MM.1S (cell line): ENCODE results near the gene XPO6.

Experiments used
- DNase-seq: peaks from one replicate; pipeline ENCODE4 v3.0.0-alpha.2; 2015
- H2AFZ ChIP-seq: fragments of 300-600 bp; sonication (generic); 2 replicates; pipeline ENCODE4 v1.6.0; 2016; ENCODE audit warnings: antibody characterized with exemption, low read length
- H3F3A ChIP-seq: fragments of 300-600 bp; sonication (generic); 2 replicates; pipeline ENCODE4 v1.6.1; 2016; ENCODE audit warnings: mild to moderate bottlenecking, antibody characterized with exemption, low read length, moderate library complexity, mixed read lengths; ENCODE audit not compliant: insufficient read depth
- H3K27ac ChIP-seq: fragments of 300-600 bp; sonication (generic); 2 replicates; pipeline ENCODE4 v1.5.1; 2016; ENCODE audit warnings: mild to moderate bottlenecking, low read length
- H3K27me3 ChIP-seq: fragments of 300-600 bp; sonication (generic); replicated peaks from 2 replicates; pipeline ENCODE4 v1.6.0; 2016; ENCODE audit warnings: low read length; ENCODE audit not compliant: insufficient read depth
- H3K36me3 ChIP-seq: fragments of 300-600 bp; sonication (generic); replicated peaks from 2 replicates; pipeline ENCODE4 v1.6.1; 2016; ENCODE audit warnings: mild to moderate bottlenecking, low read length, mixed read lengths; ENCODE audit not compliant: insufficient read depth
- H3K4me1 ChIP-seq: fragments of 300-600 bp; sonication (generic); 2 replicates; pipeline ENCODE4 v1.6.1; 2016; ENCODE audit warnings: low read length, mixed read lengths
- H3K4me2 ChIP-seq: fragments of 300-600 bp; sonication (generic); 2 replicates; pipeline ENCODE4 v1.6.0; 2016; ENCODE audit warnings: low read depth, low read length
- H3K4me3 ChIP-seq: fragments of 300-600 bp; sonication (generic); 2 replicates; pipeline ENCODE4 v1.5.1; 2016; ENCODE audit warnings: low read length, mixed read lengths
- H3K79me2 ChIP-seq: fragments of 300-600 bp; sonication (generic); 2 replicates; pipeline ENCODE4 v1.6.1; 2016; ENCODE audit warnings: mixed run types, low read length, mixed read lengths
- H3K9ac ChIP-seq: fragments of 300-600 bp; sonication (generic); 2 replicates; pipeline ENCODE4 v1.6.1; 2016; ENCODE audit warnings: low read length, mixed read lengths
- H3K9me2 ChIP-seq: fragments of 300-600 bp; sonication (generic); replicated peaks from 2 replicates; pipeline ENCODE4 v1.6.1; 2016; ENCODE audit warnings: mild to moderate bottlenecking, low read length, mixed read lengths; ENCODE audit not compliant: insufficient read depth
- H3K9me3 ChIP-seq: fragments of 300-600 bp; sonication (generic); replicated peaks from 2 replicates; pipeline ENCODE4 v1.6.1; 2016; ENCODE audit warnings: mild to moderate bottlenecking, low read length, mixed read lengths; ENCODE audit not compliant: insufficient read depth
- H4K20me1 ChIP-seq: fragments of 300-600 bp; sonication (generic); 2 replicates; pipeline ENCODE4 v1.6.1; 2016; ENCODE audit warnings: mild to moderate bottlenecking, low read length, moderate library complexity, mixed read lengths; ENCODE audit not compliant: insufficient read depth
- CTCF ChIP-seq: fragments of 300-600 bp; sonication (generic); IDR thresholded peaks from 2 replicates; pipeline ENCODE4 v1.5.1; 2016; ENCODE audit warnings: antibody characterized with exemption, low read length, mixed read lengths
- EZH2 ChIP-seq: fragments of 300-600 bp; sonication (generic); optimal IDR thresholded peaks from 2 replicates; pipeline ENCODE3; 2017; ENCODE audit warnings: low read depth, mild to moderate bottlenecking, antibody characterized with exemption, low read length, mixed read lengths
- EZH2phosphoT487 ChIP-seq: fragments of 300-600 bp; sonication (generic); IDR thresholded peaks from 2 replicates; pipeline ENCODE4 v1.6.1; 2018; ENCODE audit warnings: antibody characterized with exemption, low read length

Gene XPO6

GRCh38 chr16:28219282-28219681, 7.5 kb upstream of the XPO6 start:
- Histone ChIP-seq H3K9me2 (no peaks in the 10 kb centered on the region), H3K4me1 (no peaks in the 10 kb centered on the region), H3K36me3 (no peaks in the 10 kb centered on the region), H2AFZ (no peak overlapping the region), H3K79me2 (no peaks in the 10 kb centered on the region), H3K27me3 (no peaks in the 10 kb centered on the region), H3F3A (no peaks in the 10 kb centered on the region), H3K4me3 (no peak overlapping the region), H3K9ac (no peak overlapping the region), H3K4me2 (no peak overlapping the region), H3K27ac (no peak overlapping the region), H4K20me1 (no peaks in the 10 kb centered on the region), H3K9me3 (no peaks in the 10 kb centered on the region)
- no peak for DNase-seq
- TF ChIP-seq EZH2, result no peak
- no peak for TF ChIP-seq EZH2phosphoT487
- TF ChIP-seq CTCF, result no peak

- Histone ChIP-seq H3K4me3 (no peak overlapping the region), H3K4me1 (no peaks in the 10 kb centered on the region), H3K9me2 (no peaks in the 10 kb centered on the region), H3K36me3 (no peaks in the 10 kb centered on the region), H4K20me1 (no peaks in the 10 kb centered on the region), H2AFZ (no peak overlapping the region), H3K4me2 (no peak overlapping the region), H3K9me3 (no peaks in the 10 kb centered on the region), H3F3A (no peaks in the 10 kb centered on the region), H3K9ac (no peak overlapping the region), H3K27ac (no peak overlapping the region), H3K79me2 (no peaks in the 10 kb centered on the region), H3K27me3 (no peaks in the 10 kb centered on the region)
- peak; percentile 40 for DNase-seq
- TF ChIP-seq EZH2phosphoT487, result no peak
- TF ChIP-seq CTCF, result peak; percentile 42
These were observed 6.3 kb upstream of the XPO6 start for GRCh38 chr16:28218109-28218508.

DNA sequence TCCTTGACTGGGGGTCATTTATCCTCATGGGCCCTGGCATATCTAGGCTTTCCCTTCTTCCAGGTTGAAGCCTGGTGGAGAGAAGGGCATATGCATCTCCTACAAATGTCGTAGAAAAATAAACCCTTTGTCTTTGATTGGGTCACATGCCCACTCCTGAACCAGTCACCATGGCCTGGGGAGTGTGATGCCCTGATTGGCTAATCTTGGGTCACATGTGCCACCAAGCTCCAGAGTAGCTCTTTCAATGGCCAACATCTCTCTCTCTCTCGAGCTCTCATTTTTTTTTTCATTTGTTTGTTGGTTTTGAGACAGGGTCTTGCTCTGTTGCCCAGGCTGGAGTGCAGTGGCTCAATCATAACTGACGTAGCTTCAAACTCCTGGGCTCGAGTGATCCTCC, 5.6 kb upstream of the XPO6 start:
- peaks cover under 1% of the 10 kb centered on the region; the same call in 1 of the 2 replicates for H3F3A ChIP-seq
- H3K27me3 ChIP-seq, result no peaks in the 10 kb centered on the region
- no peak overlapping the region for H3K9ac ChIP-seq
- no peak overlapping the region for H3K27ac ChIP-seq
- H3K36me3 ChIP-seq, result no peaks in the 10 kb centered on the region
- no peaks in the 10 kb centered on the region for H3K4me1 ChIP-seq
- no peak overlapping the region for H3K4me2 ChIP-seq
- TF ChIP-seq EZH2phosphoT487 (no peak), CTCF (no peak), EZH2 (no peak)
- no peaks in the 10 kb centered on the region for H3K79me2 ChIP-seq
- no peak overlapping the region for H2AFZ ChIP-seq
- no peak for DNase-seq
- no peaks in the 10 kb centered on the region for H3K9me3 ChIP-seq
- H4K20me1 ChIP-seq, result no peaks in the 10 kb centered on the region
- H3K4me3 ChIP-seq, result no peak overlapping the region
- H3K9me2 ChIP-seq, result no peaks in the 10 kb centered on the region
